CD4-positive, alpha-beta T cell treated with Interleukin-15 for 1 hour (primary cell): ENCODE results near the gene HCAR3.
"Not testable (repeated sequence)": the region's sequence is repeated elsewhere in the genome, so short reads cannot be mapped to it uniquely, and the experiment has no call there.

Experiments used
- DNase-seq: peaks from one replicate; pipeline ENCODE4 v3.0.0-alpha.2; 2020

The HCAR3 gene

DNA sequence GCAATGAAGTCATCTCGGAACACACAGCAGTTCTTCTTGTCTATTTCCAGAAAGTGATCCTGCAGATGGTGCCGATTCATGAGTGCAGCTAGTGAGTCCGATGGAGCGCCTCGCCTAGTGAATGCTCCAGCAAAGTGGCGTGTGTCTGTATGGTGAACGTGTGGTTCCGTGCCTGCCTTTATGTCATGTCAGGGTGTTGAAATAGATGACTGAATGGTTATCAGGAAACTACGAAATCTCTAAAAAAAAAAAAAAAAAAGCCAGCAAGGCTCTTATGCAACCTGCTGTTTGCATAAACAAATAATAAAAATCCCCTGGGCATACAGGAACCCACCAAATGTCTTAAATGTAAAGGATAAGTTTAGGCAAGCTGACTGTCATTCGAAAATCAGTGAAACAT, at the start of gene HCAR3:
TSS of gene HCAR3 (minus strand) at position 154 of the 400 bp plus-strand sequence. CDS start at position 80, 74 bp downstream.
- peak; percentile 71 for DNase-seq

DNA sequence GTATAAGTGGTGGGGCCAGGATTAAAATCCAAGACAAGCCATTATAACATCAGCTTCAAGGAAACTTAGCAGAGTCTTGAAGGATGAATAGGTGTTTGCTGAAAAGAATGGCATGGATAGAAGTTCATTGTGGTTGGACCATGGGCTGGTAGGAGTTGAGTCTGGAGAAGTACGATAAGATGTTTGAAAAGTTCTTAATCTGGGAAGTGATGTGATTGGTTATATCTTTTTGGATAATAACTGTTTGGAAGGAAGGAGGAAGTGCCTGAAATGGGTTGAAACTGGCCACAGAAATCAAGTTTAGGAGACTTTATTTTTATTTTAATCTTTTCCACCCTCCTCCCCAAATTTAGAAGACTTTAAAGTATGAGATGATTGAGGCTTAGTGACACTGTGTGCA, 41.0 kb upstream of the HCAR3 start:
- no peak for DNase-seq

DNA sequence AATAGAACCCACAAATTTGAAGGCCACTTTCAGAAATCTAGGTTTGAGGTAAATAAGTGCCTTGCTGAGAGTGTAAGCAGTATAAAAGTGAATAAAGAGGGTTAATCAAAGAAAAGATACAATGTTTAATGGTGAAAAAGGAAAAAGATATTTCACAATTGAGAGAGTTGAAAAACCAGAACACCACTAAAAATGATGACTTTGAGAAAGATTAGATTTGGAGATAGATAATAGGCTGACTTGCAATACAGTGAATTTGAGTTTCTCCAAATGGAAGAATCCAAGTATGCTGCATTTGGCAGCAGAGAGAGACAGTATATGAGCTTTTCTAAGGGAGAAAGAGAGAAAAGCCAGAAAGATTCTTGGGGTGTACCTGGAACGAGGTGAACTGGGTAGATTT, 38.2 kb upstream of the HCAR3 start:
- no peak for DNase-seq

DNA sequence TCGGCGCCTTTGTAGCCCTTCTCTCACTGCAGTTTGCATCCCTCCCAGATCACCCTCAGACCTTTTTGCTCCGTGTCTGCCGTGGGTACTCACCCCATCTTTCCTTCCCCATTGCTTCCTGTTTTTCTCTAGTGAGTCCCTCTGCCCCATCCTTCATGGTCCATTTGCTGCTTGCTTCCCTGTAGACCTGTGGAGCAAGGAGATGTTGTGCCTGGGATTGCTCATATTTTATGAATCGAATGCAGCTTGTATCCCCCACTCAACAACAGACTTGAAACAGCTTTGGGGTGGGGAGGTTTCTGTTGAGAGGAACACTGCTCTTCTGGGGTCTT, 36.7 kb upstream of the HCAR3 start:
- no peak for DNase-seq

DNA sequence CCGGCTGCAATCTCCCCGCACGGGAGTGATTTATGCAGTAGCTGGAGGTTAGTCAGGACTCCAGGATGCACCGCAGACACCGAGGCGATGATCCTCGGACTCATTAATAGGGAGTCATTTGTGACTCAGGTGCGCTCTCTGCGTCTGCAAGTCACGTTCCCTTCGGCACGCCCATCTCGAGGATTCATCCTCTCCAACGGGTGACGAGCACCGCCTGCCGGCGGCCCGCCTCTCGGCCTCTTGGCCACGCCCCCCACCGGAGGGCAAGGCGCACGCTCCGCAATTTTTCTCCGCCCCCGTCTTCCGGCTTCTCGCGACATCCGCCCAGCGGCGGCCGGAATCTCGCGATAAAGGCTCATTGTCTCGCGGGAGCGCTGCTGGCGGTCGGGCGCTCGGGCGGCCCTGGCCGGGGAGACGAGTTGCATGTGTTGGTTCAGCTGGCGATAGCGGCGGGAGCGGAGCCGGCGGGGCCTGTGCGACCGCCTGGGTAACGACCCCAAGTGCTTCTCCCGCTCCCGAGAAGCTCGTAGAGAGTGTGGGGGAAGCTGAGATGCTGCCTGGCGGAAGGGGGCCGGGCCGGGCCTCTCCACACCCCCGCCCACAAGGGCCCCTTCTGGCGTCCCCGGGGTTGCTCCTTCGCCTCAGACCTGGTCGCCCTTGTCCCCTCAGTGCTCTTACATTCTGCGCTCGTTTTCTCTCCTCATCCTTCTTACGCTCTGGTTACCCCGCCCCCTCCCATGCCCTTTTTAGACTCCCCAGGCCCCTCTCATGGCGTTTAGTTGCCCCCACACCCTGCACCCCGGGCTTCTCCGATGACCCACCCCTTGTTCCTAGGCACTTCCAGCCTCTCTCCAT, 36.1 kb upstream of the HCAR3 start, which contains the start of gene DENR:
TSS of gene DENR (plus strand) at position 361 of the 855 bp plus-strand sequence. CDS start 878 bp downstream, outside the sequence.
- peak; percentile 98 for DNase-seq

DNA sequence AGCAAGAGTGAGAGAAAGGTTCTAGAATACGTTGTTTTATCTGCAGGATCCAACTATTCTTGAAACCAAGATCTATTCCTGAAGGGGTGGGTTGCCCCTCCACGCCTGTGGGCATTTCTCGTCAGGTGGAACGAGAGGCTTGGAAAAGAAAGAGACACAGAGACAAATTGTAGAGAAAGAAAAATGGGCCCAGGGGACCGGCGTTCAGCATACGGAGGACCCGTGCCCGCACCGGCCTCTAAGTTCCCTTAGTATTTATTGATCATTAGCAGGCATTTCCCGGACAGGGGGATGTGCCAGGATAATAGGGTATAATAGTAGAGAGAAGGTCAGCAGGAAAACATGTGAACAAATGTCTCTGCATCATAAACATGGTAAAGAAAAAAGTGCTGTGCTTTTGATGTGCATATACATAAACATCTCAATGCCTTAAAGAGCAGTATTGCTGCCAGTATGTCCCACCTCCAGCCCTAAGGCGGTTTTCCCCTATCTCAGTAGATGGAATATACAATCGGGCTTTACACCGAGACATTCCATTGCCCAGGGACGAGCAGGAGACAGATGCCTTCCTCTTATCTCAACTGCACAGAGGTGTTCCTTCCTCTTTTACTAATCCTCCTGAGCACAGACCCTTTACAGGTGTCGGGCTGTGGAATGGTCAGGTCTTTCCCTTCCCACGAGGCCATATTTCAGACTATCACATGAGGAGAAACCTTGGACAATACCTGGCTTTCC, 34.3 kb upstream of the HCAR3 start:
- not testable (repeated sequence) for DNase-seq

DNA sequence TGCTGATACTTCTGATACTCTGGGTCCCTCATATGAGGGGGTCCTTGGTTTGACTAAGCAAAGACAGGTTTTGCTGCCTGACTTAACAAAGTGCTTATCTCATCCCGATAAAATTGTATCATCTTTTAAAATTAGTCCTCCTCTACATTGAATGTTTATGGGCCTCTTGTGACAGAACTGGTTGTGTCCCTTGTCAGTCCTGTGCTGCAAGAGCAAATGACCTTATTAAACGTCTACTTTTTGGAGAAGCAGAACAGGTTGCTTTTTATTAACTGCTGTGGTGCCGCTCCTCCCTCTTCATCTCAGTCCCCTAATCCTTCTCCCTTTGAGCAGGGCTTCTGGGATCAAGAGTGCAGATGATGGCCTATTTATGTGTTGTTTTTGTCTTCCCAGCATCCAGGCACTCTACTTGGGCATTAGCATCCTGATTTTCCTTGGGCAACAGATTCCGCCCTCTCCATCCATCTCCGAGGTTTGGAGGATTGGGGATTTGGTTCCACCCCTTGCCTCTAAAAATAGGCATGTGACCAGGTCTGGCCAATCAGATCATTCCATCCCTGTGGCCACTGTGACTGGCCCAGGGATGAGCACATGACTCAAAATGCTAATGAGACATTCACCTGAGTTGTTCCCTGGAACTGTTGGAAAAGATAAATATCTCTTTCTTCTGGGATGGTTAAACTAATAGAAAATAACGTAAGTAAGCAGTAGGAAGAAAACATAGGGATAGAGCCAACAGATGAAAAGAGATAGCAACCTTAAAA, 33.1 kb upstream of the HCAR3 start:
- DNase-seq: no peak

DNA sequence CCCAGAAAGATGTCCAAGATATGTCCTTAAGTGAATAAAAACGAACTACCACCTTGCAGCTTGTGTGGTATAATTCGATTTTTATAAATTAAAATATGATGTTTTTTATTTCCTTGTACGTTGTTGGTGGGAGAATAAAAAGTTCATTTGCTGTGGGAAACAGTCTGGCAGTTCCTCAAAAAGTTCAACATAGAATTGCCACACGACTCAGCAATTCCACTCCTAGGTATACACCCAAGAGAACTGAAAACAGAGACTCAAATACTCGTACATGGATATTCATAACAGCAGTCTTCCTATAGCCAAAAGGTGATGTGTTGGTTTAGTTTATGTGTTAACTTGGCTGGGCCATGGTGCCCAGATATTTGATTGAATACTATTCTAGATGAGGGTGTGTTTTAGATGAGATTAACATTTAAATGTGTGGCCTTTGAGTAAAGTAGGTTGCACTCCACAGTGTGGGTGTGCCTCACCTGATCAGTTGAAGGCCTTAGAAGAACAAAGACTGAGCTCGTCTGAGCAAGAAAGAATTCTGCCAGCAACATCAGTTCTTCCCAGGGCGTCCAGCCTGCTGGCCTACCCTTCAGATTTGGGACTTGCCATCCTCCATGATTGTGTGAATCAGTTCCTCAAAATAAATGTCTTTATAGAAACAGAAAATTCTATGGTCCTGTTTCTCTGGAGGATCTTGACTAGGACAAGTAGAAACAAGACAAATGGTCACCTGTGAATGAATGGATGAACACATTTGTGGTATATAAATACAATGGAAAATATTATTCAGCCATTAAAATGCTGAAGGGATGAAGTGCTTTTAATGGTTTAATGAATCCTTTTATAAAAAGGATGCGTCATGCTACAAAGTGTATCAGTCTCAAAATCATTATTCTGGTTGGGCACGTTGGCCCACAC, 30.9 kb upstream of the HCAR3 start:
- no peak for DNase-seq

DNA sequence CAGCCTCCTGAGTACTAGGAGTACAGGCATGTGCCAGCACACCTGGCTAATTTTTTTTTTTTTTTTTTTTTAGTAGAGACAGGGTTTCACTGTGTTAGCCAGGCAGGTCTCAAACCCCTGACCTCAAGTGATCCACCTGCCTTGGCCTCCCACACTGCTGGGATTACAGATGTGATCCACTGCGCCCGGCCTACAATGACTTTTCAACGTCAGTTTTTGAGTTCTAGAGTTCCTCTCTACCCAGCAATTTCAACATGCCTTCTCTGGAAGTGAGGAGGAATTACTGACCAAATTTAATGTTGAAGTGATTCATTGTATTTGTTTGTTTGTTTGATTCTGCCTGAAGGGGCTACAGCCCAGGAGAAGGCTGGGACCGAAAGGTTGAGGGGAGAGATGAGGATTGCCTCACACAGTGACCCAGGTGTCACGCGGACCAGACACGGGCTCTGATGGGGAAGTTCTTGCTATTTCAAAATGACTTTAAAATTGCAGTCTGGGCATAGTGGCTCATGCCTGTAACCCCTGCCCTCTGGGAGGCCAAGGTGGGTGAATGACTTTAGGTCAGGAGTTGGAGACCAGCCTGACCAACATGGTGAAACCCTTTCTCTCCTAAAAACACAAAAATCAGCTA, 27.4 kb upstream of the HCAR3 start:
- DNase-seq: peak; percentile 62

DNA sequence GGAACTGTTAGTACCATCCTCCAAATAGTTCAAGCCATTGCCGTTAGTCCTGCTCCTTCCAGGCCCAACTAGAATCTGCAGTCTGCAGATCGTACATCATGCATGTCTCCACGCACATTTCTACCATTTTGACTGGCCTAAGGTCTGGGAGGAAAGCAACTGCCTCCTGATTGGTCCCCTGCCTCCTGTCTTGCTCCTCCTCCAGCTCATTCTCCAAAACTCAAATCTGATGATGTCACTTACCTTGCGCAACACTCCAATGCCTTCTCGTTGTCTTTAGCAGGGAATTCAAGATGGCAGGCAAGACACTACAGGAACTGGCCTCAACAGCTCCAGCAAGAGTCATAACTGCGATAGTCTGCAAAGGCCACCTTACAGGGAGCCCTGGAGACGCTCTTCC, 23.7 kb upstream of the HCAR3 start:
- no peak for DNase-seq

DNA sequence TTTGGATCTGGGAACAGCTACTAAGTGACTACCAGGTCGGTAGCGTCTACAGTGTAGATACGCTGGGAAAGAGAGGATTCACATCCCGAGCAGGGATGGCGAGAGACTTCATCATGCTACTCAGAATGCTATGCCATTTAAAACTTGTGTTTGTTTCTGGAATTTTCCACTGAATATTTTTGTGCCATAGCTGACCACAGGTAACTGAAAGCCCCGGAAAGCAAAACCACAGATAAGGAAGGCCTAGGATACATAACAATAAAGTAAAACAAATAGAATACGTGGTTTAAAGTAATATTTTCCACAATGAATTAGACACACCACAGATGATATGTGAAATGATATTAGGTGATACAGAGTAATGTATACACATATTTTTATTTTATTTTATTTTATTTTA, 22.0 kb upstream of the HCAR3 start:
- no peak for DNase-seq

DNA sequence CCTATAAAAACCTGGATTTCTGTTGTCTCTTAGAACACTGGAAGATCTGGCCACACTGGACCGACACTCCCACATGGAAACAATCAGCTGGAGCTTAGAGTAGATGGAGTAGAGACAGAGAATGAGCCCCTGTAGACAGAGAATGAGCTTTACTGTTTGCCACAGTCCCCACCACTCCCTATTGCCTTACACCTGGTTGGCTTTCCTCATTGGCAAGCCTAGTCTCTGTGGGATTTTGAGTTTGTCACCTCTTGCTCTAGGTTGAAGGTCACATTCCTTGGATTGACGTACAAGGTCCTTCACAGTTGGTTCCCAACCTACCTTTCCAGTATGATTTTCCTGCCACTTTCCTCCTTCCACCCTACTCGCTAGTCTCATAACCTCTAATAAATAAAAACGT, 16.0 kb upstream of the HCAR3 start:
- no peak for DNase-seq

DNA sequence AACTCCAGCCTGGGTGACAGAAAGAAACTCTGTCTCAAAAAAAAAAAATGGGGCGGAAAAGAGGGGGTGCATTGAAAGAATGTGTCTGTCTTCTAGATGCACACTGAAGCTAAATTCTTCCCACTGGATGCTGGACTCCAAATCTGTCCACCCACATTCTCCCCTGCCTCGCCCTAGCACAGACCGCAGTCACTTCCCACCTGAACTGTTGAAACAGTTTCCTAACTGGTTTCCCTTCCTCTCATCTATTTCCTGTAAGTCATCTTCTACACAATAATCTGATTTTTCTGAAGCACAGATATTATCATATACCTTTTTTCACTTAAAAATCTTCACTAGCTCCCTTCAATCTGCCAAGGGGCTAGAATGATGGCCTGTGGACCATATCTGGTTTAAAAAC, 15.6 kb upstream of the HCAR3 start:
- DNase-seq: no peak

DNA sequence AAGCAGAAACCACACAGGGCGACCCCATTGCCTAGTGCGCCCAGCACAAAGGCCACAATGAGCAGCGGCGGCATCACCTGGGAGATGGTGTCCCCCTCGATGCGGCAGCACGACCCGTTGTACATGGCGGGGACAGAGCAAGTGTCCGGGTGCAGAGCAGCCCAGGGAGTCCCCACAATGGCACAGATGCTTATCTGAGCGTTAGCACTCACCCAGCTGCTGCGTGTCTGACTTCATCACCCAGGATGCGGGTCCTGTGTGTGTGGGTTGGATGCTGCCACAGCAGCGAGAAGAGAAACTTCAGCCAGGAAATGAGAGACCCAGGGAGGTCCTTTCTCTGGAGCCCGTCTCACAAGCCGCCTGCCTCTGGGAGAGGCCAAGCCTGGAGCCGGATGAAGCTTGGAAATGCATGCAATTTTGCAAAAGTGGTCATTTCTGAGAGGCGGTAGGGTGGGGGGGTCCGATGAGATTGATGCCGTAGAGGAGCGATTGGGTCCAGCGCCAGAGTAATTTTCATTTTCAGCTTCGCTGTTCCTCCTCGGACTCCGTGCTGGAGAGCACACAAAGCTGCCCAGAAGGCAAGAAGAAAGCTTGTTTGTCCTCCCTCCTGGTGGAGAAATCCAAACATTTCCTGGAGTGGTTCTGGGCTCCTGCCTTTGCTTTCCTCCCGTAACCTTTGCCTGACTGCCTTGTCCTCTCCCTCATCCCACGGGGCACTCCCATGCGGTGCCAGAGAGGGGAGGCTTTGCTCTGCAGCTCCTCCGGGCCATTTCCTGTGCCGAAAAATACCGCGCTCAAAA, 13.8 kb upstream of the HCAR3 start, which contains the start of gene HCAR1:
TSS of gene HCAR1 (minus strand) at position 630 of the 800 bp plus-strand sequence. CDS start at position 125, 505 bp downstream.
- no peak for DNase-seq

DNA sequence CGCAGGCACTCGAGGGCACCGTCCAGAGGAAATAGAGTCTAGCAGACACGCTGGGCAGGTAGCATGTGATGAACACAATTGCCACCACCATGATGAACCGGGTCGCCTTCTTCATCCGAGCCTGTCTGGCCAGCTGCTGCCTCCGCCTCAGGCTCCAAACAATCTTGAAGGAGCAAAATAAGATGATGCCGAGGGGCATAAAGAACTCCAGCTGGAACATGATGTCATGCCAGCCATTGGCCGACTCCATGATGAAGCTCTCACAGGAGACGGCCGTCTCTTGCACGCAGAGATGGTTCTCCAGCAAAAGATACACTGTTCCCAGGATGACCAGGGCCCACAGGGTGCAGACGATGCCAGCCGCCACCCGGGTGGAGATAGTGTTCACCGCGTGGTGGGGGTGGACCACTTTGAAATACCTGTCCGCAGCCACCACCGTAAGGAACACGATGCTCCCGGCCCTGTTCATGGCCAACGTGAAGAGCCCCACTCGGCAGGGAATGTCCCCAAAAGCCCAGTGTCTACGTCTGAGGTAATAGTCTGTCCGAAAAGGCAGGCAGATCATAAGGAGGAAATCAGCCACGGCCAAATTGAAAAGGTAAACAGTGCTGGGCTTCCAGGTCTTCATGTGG, 13.1 kb upstream of the HCAR3 start:
- no peak for DNase-seq

DNA sequence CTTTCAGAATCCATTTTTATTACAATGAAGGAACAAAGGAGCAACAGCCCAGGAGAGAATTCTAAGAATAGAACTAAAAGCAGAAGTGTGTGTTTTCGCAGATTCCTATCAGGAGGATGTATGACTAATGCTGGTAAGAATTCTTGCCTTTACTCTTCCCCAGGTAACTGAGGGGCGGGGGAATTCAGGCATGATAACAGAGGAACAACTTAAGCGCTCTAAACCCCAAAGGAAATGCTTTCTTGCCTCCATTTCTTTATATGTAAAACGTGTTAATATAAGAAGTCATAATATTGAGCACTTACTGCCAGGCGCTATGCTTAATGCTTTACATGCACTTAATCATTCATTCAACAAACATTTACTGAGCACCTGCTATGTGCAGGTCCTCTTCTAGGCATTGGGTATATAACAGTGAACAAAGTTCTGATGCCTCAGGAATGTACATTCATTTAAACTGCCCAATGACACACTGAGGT, 9.5 kb upstream of the HCAR3 start:
- no peak for DNase-seq

DNA sequence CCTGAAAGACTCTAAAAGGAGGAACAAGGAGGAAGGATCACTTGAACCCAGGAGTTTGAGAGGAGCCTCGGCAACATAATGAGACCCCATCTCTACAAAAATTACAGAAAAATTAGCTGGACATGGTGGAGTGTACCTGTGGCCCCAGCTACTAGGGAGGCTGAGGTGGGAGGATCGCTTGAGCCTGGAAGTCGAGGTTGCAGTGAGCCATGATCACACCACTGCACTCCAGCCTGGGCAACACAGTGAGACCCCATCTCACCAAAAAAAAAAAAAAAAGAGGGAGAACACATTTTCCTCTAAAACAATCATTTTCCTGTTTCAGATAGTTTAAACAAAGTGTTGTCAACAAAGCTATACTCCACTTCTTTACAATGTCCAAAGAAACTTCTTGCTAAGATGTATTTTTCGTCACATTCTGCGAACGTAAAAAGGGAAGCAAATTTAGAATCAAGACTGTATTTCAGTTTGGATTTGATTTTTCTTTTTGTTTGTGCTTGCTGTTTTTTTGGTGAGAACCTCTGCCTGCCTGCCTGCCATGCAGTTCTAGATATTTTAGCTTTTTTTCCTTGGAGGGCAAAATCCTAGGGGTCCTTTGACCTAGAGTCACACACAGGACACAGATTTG, 9.0 kb upstream of the HCAR3 start:
- DNase-seq: no peak

DNA sequence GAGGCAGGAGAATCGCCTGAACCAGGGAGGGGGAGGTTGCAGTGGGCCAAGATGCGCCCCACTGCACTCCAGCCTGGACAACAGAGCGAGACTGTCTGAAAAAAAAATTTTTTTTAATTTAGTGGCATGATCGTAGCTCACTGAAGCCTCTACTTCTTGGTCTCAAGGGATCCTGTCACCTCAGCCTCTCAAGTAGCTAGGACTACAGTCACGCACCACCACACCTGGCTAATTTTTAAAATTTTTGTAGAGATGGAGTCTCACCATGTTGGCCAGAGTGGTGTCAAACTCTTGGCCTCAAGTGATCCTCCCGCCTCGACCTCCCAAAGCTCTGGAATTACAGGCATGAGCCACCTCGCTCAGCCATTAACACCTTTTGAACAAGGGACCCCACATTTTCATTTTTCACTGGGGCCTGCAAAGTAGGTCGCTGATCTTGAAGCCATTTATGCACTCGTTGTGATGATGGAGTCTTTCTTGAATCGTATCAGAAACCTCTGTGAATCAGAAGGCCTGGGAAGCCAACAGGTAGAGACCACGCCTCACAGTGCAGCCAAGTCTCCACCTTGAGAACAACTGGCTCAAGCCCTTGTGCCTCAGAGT, 8.1 kb upstream of the HCAR3 start:
- no peak for DNase-seq

DNA sequence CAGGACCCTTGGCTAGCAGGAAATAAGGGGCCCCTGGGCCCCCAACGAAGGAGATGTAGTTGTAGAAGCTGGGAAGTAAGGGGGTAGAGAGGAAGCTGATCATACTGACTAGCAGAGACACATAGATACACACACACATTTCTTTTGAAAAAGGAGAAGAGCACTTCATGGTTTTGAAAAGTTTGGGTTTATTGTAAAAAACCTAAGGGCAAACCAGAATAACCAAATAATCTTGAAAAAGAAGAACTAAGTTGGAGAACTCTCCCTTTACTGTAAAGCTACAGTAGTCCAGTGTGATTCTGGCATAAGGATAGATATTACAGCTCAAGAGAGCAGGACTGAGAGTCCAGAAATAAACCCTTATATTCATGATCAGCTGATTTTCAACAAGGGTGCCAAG, 5.8 kb upstream of the HCAR3 start:
- no peak for DNase-seq
